WTC11 (cell line): ENCODE measurements around the gene LYRM9. TPM values are rescaled to one million over a fixed set of nuclear protein-coding genes. Genes with fewer than 3 reads are reported as not detected.

Experiments
- ATAC-seq: fragments of 200-7000 bp; cut with Tn5 transposase; 2 replicates; pipeline ENCODE4 v1.10.0; 2021; ENCODE audit warnings: mild to moderate bottlenecking, moderate library complexity
- CTCF ChIA-PET: fragments of 300-600 bp; sonication (Branson Sonifier 250); formaldehyde crosslinking; loops from one replicate; lab custom pipeline; 2021; ENCODE audit warnings: antibody characterized with exemption; lab: Charles Lee
- POLR2A ChIA-PET: fragments of 350-600 bp; sonication (Branson Sonifier 250); formaldehyde crosslinking; loops from one replicate; lab custom pipeline; 2021; ENCODE audit warnings: antibody characterized with exemption; lab: Charles Lee
- DNase-seq: peaks from one replicate; pipeline ENCODE4 v3.0.0; 2021; ENCODE audit warnings: low spot score
- H3K27ac Mint-ChIP-seq: 2 replicates; pipeline ENCODE4 v1.8.0; 2021; ENCODE audit warnings: mixed read lengths
- H3K27me3 Mint-ChIP-seq: 2 replicates; pipeline ENCODE4 v1.8.0; 2021; ENCODE audit warnings: low read depth, mild to moderate bottlenecking, moderate library complexity, mixed read lengths
- H3K36me3 Mint-ChIP-seq: 2 replicates; pipeline ENCODE4 v1.8.0; 2021; ENCODE audit warnings: mixed read lengths
- H3K4me1 Mint-ChIP-seq: 2 replicates; pipeline ENCODE4 v1.8.0; 2022; ENCODE audit warnings: mixed read lengths
- H3K4me3 Mint-ChIP-seq: 2 replicates; pipeline ENCODE4 v1.8.0; 2021; ENCODE audit warnings: mild to moderate bottlenecking, moderate library complexity, mixed read lengths
- H3K9me3 Mint-ChIP-seq: 2 replicates; pipeline ENCODE4 v1.8.0; 2021; ENCODE audit warnings: mixed read lengths
- AFF4 ChIP-seq: sonication (generic); formaldehyde crosslinking; IDR thresholded peaks from 2 replicates; pipeline ENCODE4 v1.8.1; 2023; ENCODE audit warnings: mild to moderate bottlenecking, missing genetic modification reagents, borderline replicate concordance
- ATF2 ChIP-seq: sonication (generic); formaldehyde crosslinking; IDR thresholded peaks from 2 replicates; pipeline ENCODE4 v1.8.1; 2022; ENCODE audit warnings: low read depth, missing genetic modification reagents, borderline replicate concordance
- CBFB ChIP-seq: sonication (generic); formaldehyde crosslinking; IDR thresholded peaks from 2 replicates; pipeline ENCODE4 v1.8.1; 2022; ENCODE audit warnings: mild to moderate bottlenecking, low read depth, missing genetic modification reagents
- E2F4 ChIP-seq: sonication (generic); formaldehyde crosslinking; IDR thresholded peaks from 2 replicates; pipeline ENCODE4 v1.8.1; 2022; ENCODE audit warnings: low read depth, mild to moderate bottlenecking, moderate library complexity, missing genetic modification reagents, borderline replicate concordance
- EMX1 ChIP-seq: fragments of 250-450 bp; sonication (Bioruptor Pico); IDR thresholded peaks from 2 replicates; pipeline ENCODE4 v1.8.0; 2021; ENCODE audit warnings: mild to moderate bottlenecking
- ETV6 ChIP-seq: sonication (generic); formaldehyde crosslinking; IDR thresholded peaks from 2 replicates; pipeline ENCODE4 v1.8.1; 2022; ENCODE audit warnings: mild to moderate bottlenecking, missing genetic modification reagents
- GRHL2 ChIP-seq: fragments of 250-450 bp; sonication (Bioruptor Pico); IDR thresholded peaks from 2 replicates; pipeline ENCODE4 v1.8.0; 2022; ENCODE audit warnings: mild to moderate bottlenecking, moderate library complexity; ENCODE audit not compliant: insufficient replicate concordance, severe bottlenecking
- NFATC4 ChIP-seq: fragments of 250-450 bp; sonication (Bioruptor Pico); IDR thresholded peaks from 2 replicates; pipeline ENCODE4 v1.9.0; 2021; ENCODE audit warnings: mild to moderate bottlenecking
- SP1 ChIP-seq: sonication (generic); formaldehyde crosslinking; conservative IDR thresholded peaks from 2 replicates; pipeline ENCODE4 v1.8.1; 2022; ENCODE audit warnings: missing genetic modification reagents
- TEAD1 ChIP-seq: sonication (generic); formaldehyde crosslinking; IDR thresholded peaks from 2 replicates; pipeline ENCODE4 v1.8.0; 2022; ENCODE audit warnings: mild to moderate bottlenecking, missing genetic modification reagents
- ZBTB21 ChIP-seq: sonication (generic); formaldehyde crosslinking; IDR thresholded peaks from 2 replicates; pipeline ENCODE4 v1.8.1; 2023; ENCODE audit warnings: mild to moderate bottlenecking, missing genetic modification reagents, borderline replicate concordance
- ZNF317 ChIP-seq: sonication (generic); formaldehyde crosslinking; IDR thresholded peaks from 2 replicates; pipeline ENCODE4 v1.8.1; 2023; ENCODE audit warnings: low read depth, mild to moderate bottlenecking, moderate library complexity, missing genetic modification reagents, borderline replicate concordance
- ZNF425 ChIP-seq: fragments of 250-450 bp; sonication (Bioruptor Pico); conservative IDR thresholded peaks from 2 replicates; pipeline ENCODE4 v1.9.0; 2021; ENCODE audit warnings: mild to moderate bottlenecking
- ZNF671 ChIP-seq: fragments of 250-450 bp; sonication (Bioruptor Pico); IDR thresholded peaks from 2 replicates; pipeline ENCODE4 v1.8.0; 2021; ENCODE audit warnings: mild to moderate bottlenecking
- total RNA-seq: library from RNA; stranded (reverse); gene quantifications from 3 replicates; pipeline ENCODE4 v1.2.3, GENCODE V29; 2021
- TF ChIP-seq, protein P1 (sequence below): sonication (generic); formaldehyde crosslinking; conservative IDR thresholded peaks from 2 replicates; pipeline ENCODE4 v1.8.1; 2023; ENCODE audit warnings: mild to moderate bottlenecking, low read depth, missing genetic modification reagents, moderate library complexity

LYRM9 gene
- total RNA-seq, 1 experiment from 2014 or later = 3.6 TPM

DNA sequence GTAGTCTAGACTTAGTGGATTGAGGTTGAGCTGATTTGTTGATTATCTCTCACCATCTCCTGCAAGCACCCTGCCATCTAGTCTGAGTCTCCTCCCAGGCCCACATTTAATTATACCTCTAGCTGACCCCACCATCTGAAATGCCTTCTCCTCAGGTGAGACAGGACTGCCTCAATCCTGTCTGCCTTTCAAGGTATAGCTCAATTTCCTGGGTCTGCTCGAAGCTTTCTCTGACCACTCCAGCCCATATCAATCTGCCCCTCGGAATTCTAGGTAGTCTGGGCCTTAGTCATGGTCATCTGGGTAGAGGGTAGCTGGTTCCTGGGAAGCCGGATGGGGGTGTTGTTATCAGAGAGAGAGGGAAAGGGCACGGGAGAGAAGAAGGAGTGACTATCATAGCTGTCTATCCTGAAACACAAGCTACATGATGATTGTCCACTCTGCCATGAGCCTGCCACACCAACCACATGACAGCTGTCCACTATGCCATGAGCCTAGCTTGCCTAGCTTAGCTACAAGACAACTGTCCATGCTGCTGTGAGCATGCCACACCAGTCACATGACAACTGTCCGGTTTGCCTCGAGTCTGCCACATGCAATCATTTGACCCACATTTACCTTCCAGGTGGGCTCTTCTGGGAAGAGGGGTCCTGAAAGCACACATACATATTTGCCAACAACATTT, 34.4 kb downstream of the LYRM9 start:
- ATAC-seq (no peak), DNase-seq (no peak)
- Mint-ChIP-seq H3K27me3 (no peaks in the 10 kb centered on the region), H3K4me1 (peaks cover 7% of the 10 kb centered on the region), H3K36me3 (no peaks in the 10 kb centered on the region), H3K4me3 (no peak overlapping the region), H3K9me3 (no peaks in the 10 kb centered on the region), H3K27ac (no peak overlapping the region)
- CTCF ChIA-PET = interaction anchor here (0.9 to 1.1 kb wide), 4 partner anchors 21 to 103 kb away, joined by 4 read pairs; no protein-coding TSS in a partner anchor
- TF ChIP-seq NFATC4 (CRISPR knock-in tag) (no peak), CBFB (CRISPR knock-in tag) (no peak), ZNF425 (CRISPR knock-in tag) (no peak), ETV6 (CRISPR knock-in tag) (no peak), ATF2 (CRISPR knock-in tag) (no peak), AFF4 (no peak), GRHL2 (CRISPR knock-in tag) (no peak), E2F4 (no peak), ZNF317 (no peak), ZBTB21 (CRISPR knock-in tag) (no peak), EMX1 (CRISPR knock-in tag) (no peak), ZNF671 (CRISPR knock-in tag) (no peak), SP1 (CRISPR knock-in tag) (no peak), TEAD1 (no peak)
- TF ChIP-seq, protein P1, sequence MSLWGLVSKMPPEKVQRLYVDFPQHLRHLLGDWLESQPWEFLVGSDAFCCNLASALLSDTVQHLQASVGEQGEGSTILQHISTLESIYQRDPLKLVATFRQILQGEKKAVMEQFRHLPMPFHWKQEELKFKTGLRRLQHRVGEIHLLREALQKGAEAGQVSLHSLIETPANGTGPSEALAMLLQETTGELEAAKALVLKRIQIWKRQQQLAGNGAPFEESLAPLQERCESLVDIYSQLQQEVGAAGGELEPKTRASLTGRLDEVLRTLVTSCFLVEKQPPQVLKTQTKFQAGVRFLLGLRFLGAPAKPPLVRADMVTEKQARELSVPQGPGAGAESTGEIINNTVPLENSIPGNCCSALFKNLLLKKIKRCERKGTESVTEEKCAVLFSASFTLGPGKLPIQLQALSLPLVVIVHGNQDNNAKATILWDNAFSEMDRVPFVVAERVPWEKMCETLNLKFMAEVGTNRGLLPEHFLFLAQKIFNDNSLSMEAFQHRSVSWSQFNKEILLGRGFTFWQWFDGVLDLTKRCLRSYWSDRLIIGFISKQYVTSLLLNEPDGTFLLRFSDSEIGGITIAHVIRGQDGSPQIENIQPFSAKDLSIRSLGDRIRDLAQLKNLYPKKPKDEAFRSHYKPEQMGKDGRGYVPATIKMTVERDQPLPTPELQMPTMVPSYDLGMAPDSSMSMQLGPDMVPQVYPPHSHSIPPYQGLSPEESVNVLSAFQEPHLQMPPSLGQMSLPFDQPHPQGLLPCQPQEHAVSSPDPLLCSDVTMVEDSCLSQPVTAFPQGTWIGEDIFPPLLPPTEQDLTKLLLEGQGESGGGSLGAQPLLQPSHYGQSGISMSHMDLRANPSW (CRISPR knock-in tag) = no peak
- POLR2A ChIA-PET = no interaction called here
